HepG2 (cell line): ENCODE data around the gene SYTL5.

Experiments
- CHD4 ChIP-seq: fragments of 200-600 bp; sonication (generic); IDR thresholded peaks from 2 replicates; pipeline ENCODE4 v1.7.0; 2017; ENCODE audit warnings: mild to moderate bottlenecking, low read length, borderline replicate concordance
- CTCF ChIP-seq: sonication (generic); formaldehyde crosslinking; IDR thresholded peaks from 2 replicates; pipeline ENCODE4 v1.5.0; 2020; ENCODE audit warnings: mild to moderate bottlenecking, missing genetic modification reagents, moderate library complexity
- EP300 ChIP-seq, 3 experiments: sonication (generic) in 1 of 3; formaldehyde crosslinking in 1 of 3; IDR thresholded peaks; 2 replicates each; pipeline versions ENCODE4 v1.5.1 to v1.6.1; 2011 to 2020; ENCODE audit warnings: low read depth in 2 of 3, low read length in 2 of 3, borderline replicate concordance in 1 of 3, improper control_type of control experiment in 1 of 3, mild to moderate bottlenecking in 1 of 3, missing genetic modification reagents in 1 of 3, moderate library complexity in 1 of 3
- MTA1 ChIP-seq: sonication (generic); formaldehyde crosslinking; IDR thresholded peaks from 2 replicates; pipeline ENCODE4 v1.4.0; 2020; ENCODE audit warnings: missing genetic modification reagents, mild to moderate bottlenecking, borderline replicate concordance
- PAWR ChIP-seq: sonication (generic); formaldehyde crosslinking; IDR thresholded peaks from 2 replicates; pipeline ENCODE4 v1.4.0; 2020; ENCODE audit warnings: missing genetic modification reagents, mild to moderate bottlenecking, borderline replicate concordance
- PCBP2 ChIP-seq: fragments of 200-400 bp; formaldehyde crosslinking; optimal IDR thresholded peaks from 2 replicates; pipeline ENCODE3; 2018; ENCODE audit warnings: low read length, low read depth; ENCODE audit not compliant: poor library complexity, severe bottlenecking
- RCOR2 ChIP-seq: IDR thresholded peaks from 2 replicates; pipeline ENCODE4 v1.6.1; 2016; ENCODE audit warnings: missing biosample characterization, missing genetic modification reagents
- ZNF251 ChIP-seq: sonication (generic); formaldehyde crosslinking; IDR thresholded peaks from 2 replicates; pipeline ENCODE4 v1.9.0; 2021; ENCODE audit warnings: mild to moderate bottlenecking, missing genetic modification reagents

GRCh38 chrX:38048886-38049285, 42.5 kb downstream of the SYTL5 start:
- TF ChIP-seq CHD4 (no peak), MTA1 (CRISPR knock-in tag) (no peak), CTCF (no peak), ZNF251 (no peak), RCOR2 (CRISPR knock-in tag) (no peak), EP300 (IDR thresholded peaks at IDR 0.05; ENCODE audit: low read depth in 2 of 2, low read length in 2 of 2) (no peak), EP300 (CRISPR knock-in tag; IDR thresholded peaks at IDR 0.05; ENCODE audit: borderline replicate concordance) (no peak), PAWR (CRISPR knock-in tag) (no peak), PCBP2 (no peak)
